GM18861 (cell line): Measurements from ENCODE around the gene PDE11A.
"Not testable (repeated sequence)": the region's sequence is repeated elsewhere in the genome, so short reads cannot be mapped to it uniquely, and the experiment has no call there.

Experiments used
- ATAC-seq: cut with Tn5 transposase; IDR thresholded peaks from one replicate; pipeline ENCODE4 v1.9.1; 2021; ENCODE audit not compliant: unreplicated experiment

The PDE11A gene

GRCh38 chr2:177886824-177887223, 185.8 kb downstream of the PDE11A start:
- no peak for ATAC-seq

- no peak for ATAC-seq
Measured at GRCh38 chr2:177885828-177886466, 186.6 kb downstream of the PDE11A start.

GRCh38 chr2:177883177-177883576, 189.4 kb downstream of the PDE11A start:
- ATAC-seq: no peak

- no peak for ATAC-seq
Measured at GRCh38 chr2:177882501-177882900, 190.1 kb downstream of the PDE11A start.

- ATAC-seq: no peak
Measured at GRCh38 chr2:177881921-177882320, 190.7 kb downstream of the PDE11A start.

- ATAC-seq: no peak
Measured at GRCh38 chr2:177881008-177881747, 191.4 kb downstream of the PDE11A start.

- ATAC-seq: no peak
Measured at GRCh38 chr2:177880285-177880684, 192.3 kb downstream of the PDE11A start.

GRCh38 chr2:177876950-177877349, 195.6 kb downstream of the PDE11A start:
- ATAC-seq: no peak

- ATAC-seq: no peak
Measured at GRCh38 chr2:177874686-177875085, 197.9 kb downstream of the PDE11A start.

GRCh38 chr2:177873915-177874314, 198.7 kb downstream of the PDE11A start:
- no peak for ATAC-seq

- ATAC-seq: no peak
Measured at GRCh38 chr2:177872286-177872685, 200.3 kb downstream of the PDE11A start.

GRCh38 chr2:177869912-177870311, 202.7 kb downstream of the PDE11A start:
- no peak for ATAC-seq

GRCh38 chr2:177869209-177869608, 203.4 kb downstream of the PDE11A start:
- ATAC-seq: no peak

GRCh38 chr2:177868806-177869205, 203.8 kb downstream of the PDE11A start:
- no peak for ATAC-seq

GRCh38 chr2:177857538-177857937, 215.0 kb downstream of the PDE11A start:
- ATAC-seq: no peak

GRCh38 chr2:177852389-177852788, 220.2 kb downstream of the PDE11A start:
- ATAC-seq: no peak

- no peak for ATAC-seq
Measured at GRCh38 chr2:177843188-177843587, 229.4 kb downstream of the PDE11A start.

- no peak for ATAC-seq
Measured at GRCh38 chr2:177842243-177842642, 230.3 kb downstream of the PDE11A start.

GRCh38 chr2:177835418-177836204, 237.0 kb downstream of the PDE11A start:
- ATAC-seq: not testable (repeated sequence)

GRCh38 chr2:177832611-177833433, 239.8 kb downstream of the PDE11A start:
- no peak for ATAC-seq

- ATAC-seq: no peak
Measured at GRCh38 chr2:177830881-177831386, 241.6 kb downstream of the PDE11A start.
